GM12873 (cell line): ENCODE measurements around the gene SIRT6.

ENCODE experiments used
- CTCF ChIP-seq: IDR thresholded peaks from 2 replicates; pipeline ENCODE4 v1.5.1; 2012; ENCODE audit warnings: low read depth, mild to moderate bottlenecking, moderate library complexity, low read length, control low read depth; ENCODE audit not compliant: insufficient read depth; ENCODE audit errors: missing control alignments

Gene SIRT6

GRCh38 chr19:4182084-4182810, at the start of gene SIRT6, which contains the start of gene ANKRD24:
TSS of gene SIRT6 (minus strand) at chr19:4182563. CDS start at chr19:4182539, 24 bp downstream.
TSS of gene ANKRD24 (plus strand) at chr19:4182689. CDS start at chr19:4186426, 3,737 bp downstream.
- TF ChIP-seq CTCF, result no peak

- TF ChIP-seq CTCF, result no peak
These were observed 47.0 kb upstream of the SIRT6 start, which contains the start of gene EBI3 for GRCh38 chr19:4229179-4229931. TSS of gene EBI3 (plus strand) at chr19:4229523. CDS start at chr19:4229551, 28 bp downstream.

GRCh38 chr19:4228765-4229178, 46.4 kb upstream of the SIRT6 start:
- no peak for TF ChIP-seq CTCF

GRCh38 chr19:4227771-4228170, 45.4 kb upstream of the SIRT6 start:
- TF ChIP-seq CTCF, result no peak

GRCh38 chr19:4225885-4226284, 43.5 kb upstream of the SIRT6 start:
- no peak for TF ChIP-seq CTCF

- no peak for TF ChIP-seq CTCF
These were observed 42.1 kb upstream of the SIRT6 start for GRCh38 chr19:4224470-4224869.

- no peak for TF ChIP-seq CTCF
These were observed 37.8 kb upstream of the SIRT6 start for GRCh38 chr19:4220188-4220587.
